GM12878 (cell line): ENCODE measurements around the gene TSPEAR.

Source experiments
- CTCF ChIP-seq, 3 experiments: IDR thresholded peaks in 2 of 3; conservative IDR thresholded peaks in 1 of 3; 2 replicates each; pipeline ENCODE4 v1.5.1; 2011; ENCODE audit warnings: low read depth in 3 of 3, low read length in 3 of 3, mild to moderate bottlenecking in 3 of 3, control low read depth in 2 of 3, moderate library complexity in 2 of 3, inconsistent platforms in 1 of 3, mixed read lengths in 1 of 3; ENCODE audit not compliant: control insufficient read depth in 2 of 3, insufficient read depth in 1 of 3; ENCODE audit errors: extremely low read depth in 1 of 3
- E2F4 ChIP-seq: IDR thresholded peaks from 2 replicates; pipeline ENCODE4 v1.6.1; 2012; ENCODE audit warnings: low read depth, low read length, improper control_type of control experiment
- EZH2 ChIP-seq: IDR thresholded peaks from 2 replicates; pipeline ENCODE4 v1.6.1; 2012; ENCODE audit warnings: low read depth, mild to moderate bottlenecking, control low read depth, inconsistent platforms, low read length, borderline replicate concordance; ENCODE audit not compliant: control insufficient read depth
- POLR2A ChIP-seq: IDR thresholded peaks from 2 replicates; pipeline ENCODE4 v1.6.1; 2011; ENCODE audit warnings: low read depth, mild to moderate bottlenecking, low read length
- REST ChIP-seq: IDR thresholded peaks from 2 replicates; pipeline ENCODE4 v1.6.1; 2012; ENCODE audit warnings: mild to moderate bottlenecking, low read depth, low read length

- TF ChIP-seq E2F4: no peak
- TF ChIP-seq EZH2: no peak
- TF ChIP-seq CTCF (IDR thresholded peaks at IDR 0.05 in 2 of 3, conservative IDR thresholded peaks at IDR 0.05 in 1 of 3; ENCODE audit: control insufficient read depth in 2 of 3, extremely low read depth in 1 of 3, insufficient read depth in 1 of 3, low read depth in 3 of 3, low read length in 3 of 3): no peak
- no peak for TF ChIP-seq REST
- no peak for TF ChIP-seq POLR2A
Measured at GRCh38 chr21:44752671-44753235, 41.4 kb upstream of the TSPEAR start.
